PC-9 (cell line): Measurements from ENCODE around the gene RASSF3. TPM values are rescaled to one million over a fixed set of nuclear protein-coding genes. Genes with fewer than 3 reads are reported as not detected.
"Not testable (repeated sequence)": the region's sequence is repeated elsewhere in the genome, so short reads cannot be mapped to it uniquely, and the experiment has no call there.

Experiments used
- BruUV-seq: library from RNA; stranded (reverse); fragments of 400-500 nt; replicated peaks from 2 replicates; lab custom pipeline; 2021; lab: Mats Ljungman, UMichigan
- CTCF ChIA-PET: fragments of 300-600 bp; sonication (Branson Sonifier 250); formaldehyde crosslinking; loops from one replicate; lab custom pipeline; 2022; ENCODE audit warnings: antibody characterized with exemption; lab: Charles Lee
- POLR2A ChIA-PET: fragments of 300-600 bp; sonication (Branson Sonifier 250); formaldehyde crosslinking; loops from one replicate; lab custom pipeline; 2022; ENCODE audit warnings: antibody characterized with exemption; ENCODE audit not compliant: unreplicated experiment; lab: Charles Lee
- DNase-seq, 2 experiments: peaks; one replicate each; pipeline versions ENCODE4 v3.0.0 to v3.0.0-alpha.2; 2015 to 2022; ENCODE audit warnings: mixed read lengths in 1 of 2
- H2AFZ ChIP-seq: fragments of 200-600 bp; sonication (generic); 2 replicates; pipeline ENCODE4 v1.8.1; 2017; ENCODE audit warnings: antibody characterized with exemption
- H3F3A ChIP-seq: fragments of 200-600 bp; sonication (generic); 2 replicates; pipeline ENCODE4 v1.8.1; 2017; ENCODE audit warnings: antibody characterized with exemption, mild to moderate bottlenecking, low read depth; ENCODE audit not compliant: insufficient read depth
- H3K27ac ChIP-seq: fragments of 200-600 bp; sonication (generic); 2 replicates; pipeline ENCODE4 v1.6.1; 2016; ENCODE audit warnings: mixed run types
- H3K27me3 ChIP-seq: fragments of 200-600 bp; sonication (generic); 2 replicates; pipeline ENCODE4 v1.6.1; 2016; ENCODE audit warnings: low read depth, mixed run types; ENCODE audit not compliant: insufficient read depth
- H3K36me3 ChIP-seq: fragments of 200-600 bp; sonication (generic); 2 replicates; pipeline ENCODE4 v1.6.1; 2016; ENCODE audit warnings: low read depth, mixed run types
- H3K4me1 ChIP-seq: fragments of 200-600 bp; sonication (generic); replicated peaks from 2 replicates; pipeline ENCODE4 v1.6.1; 2016; ENCODE audit warnings: mixed run types; ENCODE audit not compliant: insufficient read depth
- H3K4me2 ChIP-seq: fragments of 200-600 bp; sonication (generic); 2 replicates; pipeline ENCODE4 v1.6.1; 2017; ENCODE audit warnings: mixed run types
- H3K4me3 ChIP-seq: fragments of 200-600 bp; sonication (generic); 2 replicates; pipeline ENCODE4 v1.6.1; 2016; ENCODE audit warnings: mixed run types
- H3K79me2 ChIP-seq: fragments of 200-600 bp; sonication (generic); 2 replicates; pipeline ENCODE4 v1.6.1; 2017; ENCODE audit warnings: low read depth, mixed run types
- H3K9me2 ChIP-seq: fragments of 200-600 bp; sonication (generic); 2 replicates; pipeline ENCODE4 v1.8.1; 2017; ENCODE audit warnings: mild to moderate bottlenecking; ENCODE audit not compliant: insufficient read depth
- H3K9me3 ChIP-seq: fragments of 200-600 bp; sonication (generic); 2 replicates; pipeline ENCODE4 v1.8.1; 2016; ENCODE audit warnings: low read depth; ENCODE audit not compliant: insufficient read depth
- H4K20me1 ChIP-seq: fragments of 200-600 bp; sonication (generic); 2 replicates; pipeline ENCODE4 v1.8.1; 2017; ENCODE audit not compliant: insufficient read depth
- CTCF ChIP-seq: fragments of 200-600 bp; sonication (generic); conservative IDR thresholded peaks from 2 replicates; pipeline ENCODE4 v1.6.1; 2017; ENCODE audit warnings: mixed run types, antibody characterized with exemption, mild to moderate bottlenecking, moderate library complexity
- EZH2 ChIP-seq: fragments of 200-600 bp; sonication (generic); IDR thresholded peaks from 2 replicates; pipeline ENCODE4 v1.8.0; 2017; ENCODE audit warnings: antibody characterized with exemption, low read depth
- intact Hi-C: fragments of 100-400 bp; cut with micrococcal nuclease; formaldehyde crosslinking; loops from one replicate; pipeline ENCODE4 v1.10.0; 2022; ENCODE audit not compliant: unreplicated experiment
- total RNA-seq: library from RNA; stranded (reverse); gene quantifications from 2 replicates; pipeline ENCODE4 v1.2.3, GENCODE V29; 2021

The RASSF3 gene
- total RNA-seq, 1 experiment from 2014 or later, result 38.9 TPM

DNA sequence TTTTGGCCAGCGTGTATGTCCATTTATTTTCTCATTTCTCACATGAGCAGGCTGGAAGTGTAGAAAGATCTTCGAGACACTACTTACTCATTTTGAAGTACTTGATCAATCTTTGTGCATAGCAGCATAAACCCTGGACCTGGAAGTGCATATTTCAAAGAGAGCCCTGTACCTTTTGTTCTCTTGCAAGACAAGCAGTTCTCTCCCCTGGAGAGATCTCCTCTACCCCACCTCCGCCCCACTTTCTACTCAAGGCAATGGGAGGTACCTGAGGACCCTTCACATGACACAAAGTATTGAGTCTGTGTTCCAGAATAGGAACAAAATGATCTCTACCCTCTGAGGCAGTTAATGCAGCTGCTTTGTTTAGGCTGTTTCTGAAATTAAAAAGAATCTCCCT is 27.4 kb upstream of the RASSF3 start:
- CTCF ChIA-PET, result no interaction called here
- H3K79me2 ChIP-seq, result no peaks in the 10 kb centered on the region
- H3K27me3 ChIP-seq, result no peaks in the 10 kb centered on the region
- no peak overlapping the region for H3K4me2 ChIP-seq
- no peaks in the 10 kb centered on the region for H3K9me3 ChIP-seq
- no peaks in the 10 kb centered on the region for H3K36me3 ChIP-seq
- no peaks in the 10 kb centered on the region for H3K4me1 ChIP-seq
- H2AFZ ChIP-seq, result no peak overlapping the region
- TF ChIP-seq EZH2 (no peak), CTCF (no peak)
- no peak for DNase-seq
- BruUV-seq, result no TSS peak
- POLR2A ChIA-PET, result no interaction called here
- intact Hi-C loops, result no loop called here
- H3K9me2 ChIP-seq, result no peaks in the 10 kb centered on the region
- H3K4me3 ChIP-seq, result no peak overlapping the region
- no peaks in the 10 kb centered on the region for H3F3A ChIP-seq
- no peaks in the 10 kb centered on the region for H4K20me1 ChIP-seq
- H3K27ac ChIP-seq, result no peak overlapping the region

- H3K4me2 ChIP-seq, H3K36me3 ChIP-seq, H3K27ac ChIP-seq, CTCF ChIA-PET, H3K27me3 ChIP-seq, BruUV-seq, POLR2A ChIA-PET, H3K9me3 ChIP-seq, intact Hi-C loops, H3K4me1 ChIP-seq, H3K9me2 ChIP-seq, H3K79me2 ChIP-seq, H3F3A ChIP-seq, H4K20me1 ChIP-seq, H2AFZ ChIP-seq, DNase-seq, H3K4me3 ChIP-seq: not testable (repeated sequence)
These were observed 26.9 kb upstream of the RASSF3 start for GRCh38 chr12:64583395-64583770.

GRCh38 chr12:64583771-64584421 is 26.4 kb upstream of the RASSF3 start:
- intact Hi-C loops, result no loop called here
- TF ChIP-seq EZH2, result no peak
- no peak for TF ChIP-seq CTCF
- no peaks in the 10 kb centered on the region for H3K9me3 ChIP-seq
- no peak overlapping the region for H2AFZ ChIP-seq
- no peaks in the 10 kb centered on the region for H3K27me3 ChIP-seq
- ChIA-PET CTCF (no interaction called here), POLR2A (no interaction called here)
- no peaks in the 10 kb centered on the region for H3K79me2 ChIP-seq
- H3K4me1 ChIP-seq, result no peaks in the 10 kb centered on the region
- no TSS peak for BruUV-seq
- H3F3A ChIP-seq, result no peaks in the 10 kb centered on the region
- H4K20me1 ChIP-seq, result no peaks in the 10 kb centered on the region
- no peak overlapping the region for H3K27ac ChIP-seq
- no peak overlapping the region for H3K4me2 ChIP-seq
- H3K36me3 ChIP-seq, result no peaks in the 10 kb centered on the region
- DNase-seq, result no peak
- H3K4me3 ChIP-seq, result no peak overlapping the region
- no peaks in the 10 kb centered on the region for H3K9me2 ChIP-seq

GRCh38 chr12:64585104-64585503 is 25.2 kb upstream of the RASSF3 start:
- ChIA-PET CTCF (no interaction called here), POLR2A (no interaction called here)
- no peaks in the 10 kb centered on the region for H3K27me3 ChIP-seq

More at GRCh38 chr12:64585104-64585503, 25.2 kb upstream of the RASSF3 start:
- no peak for TF ChIP-seq EZH2
- TF ChIP-seq CTCF, result no peak
- H3K9me3 ChIP-seq, result no peaks in the 10 kb centered on the region
- H3K4me3 ChIP-seq, result no peak overlapping the region
- no peaks in the 10 kb centered on the region for H3K36me3 ChIP-seq
- H2AFZ ChIP-seq, result no peak overlapping the region
- intact Hi-C loops, result no loop called here
- no TSS peak for BruUV-seq
- no peaks in the 10 kb centered on the region for H3K4me1 ChIP-seq
- no peaks in the 10 kb centered on the region for H3K9me2 ChIP-seq
- H3F3A ChIP-seq, result no peaks in the 10 kb centered on the region
- no peaks in the 10 kb centered on the region for H3K79me2 ChIP-seq
- no peak overlapping the region for H3K27ac ChIP-seq
- H3K4me2 ChIP-seq, result no peak overlapping the region
- no peak for DNase-seq
- no peaks in the 10 kb centered on the region for H4K20me1 ChIP-seq
